CD14-positive monocyte (primary cell): ENCODE results near the gene FMNL3. TPM values are rescaled to one million over a fixed set of nuclear protein-coding genes. Genes with fewer than 3 reads are reported as not detected.
"Not testable (repeated sequence)": the region's sequence is repeated elsewhere in the genome, so short reads cannot be mapped to it uniquely, and the experiment has no call there.

Experiments
- DNase-seq, 3 donors: peaks; one replicate each; pipeline ENCODE4 v3.0.0-alpha.2; 2011 to 2022
- H2AFZ ChIP-seq: 2 replicates; pipeline ENCODE4 v1.6.0; 2012; ENCODE audit warnings: mild to moderate bottlenecking, low read depth, low read length, inconsistent platforms; ENCODE audit not compliant: insufficient read depth, poor library complexity, severe bottlenecking
- H3K27ac ChIP-seq, 2 donors: 1 replicate in 1 of 2; 2 replicates in 1 of 2; pipeline ENCODE4 v1.5.1; 2012 to 2013; ENCODE audit warnings: low read length in 2 of 2, control low read depth in 1 of 2, inconsistent platforms in 1 of 2, low read depth in 1 of 2, mild to moderate bottlenecking in 1 of 2
- H3K27me3 ChIP-seq, 2 donors: one replicate each; pipeline versions ENCODE4 v1.6.0 to v1.6.1; 2011 to 2013; ENCODE audit warnings: low read length in 2 of 2; ENCODE audit not compliant: control insufficient read depth in 2 of 2, insufficient read depth in 2 of 2
- H3K36me3 ChIP-seq, 2 donors: replicated peaks in 1 of 2; 1 replicate in 1 of 2; 2 replicates in 1 of 2; pipeline versions ENCODE4 v1.5.1 to v1.6.1; 2012 to 2013; ENCODE audit warnings: low read length in 2 of 2, control low read depth in 1 of 2, inconsistent platforms in 1 of 2, mild to moderate bottlenecking in 1 of 2; ENCODE audit not compliant: insufficient read depth in 2 of 2, control insufficient read depth in 1 of 2
- H3K4me1 ChIP-seq, 2 donors: 1 replicate in 1 of 2; 2 replicates in 1 of 2; pipeline versions ENCODE4 v1.5.1 to v1.6.1; 2012 to 2013; ENCODE audit warnings: low read length in 2 of 2, control low read depth in 1 of 2, inconsistent platforms in 1 of 2, mild to moderate bottlenecking in 1 of 2, moderate library complexity in 1 of 2; ENCODE audit not compliant: insufficient read depth in 2 of 2, control insufficient read depth in 1 of 2
- H3K4me2 ChIP-seq: replicated peaks from 2 replicates; pipeline ENCODE3; 2012; ENCODE audit warnings: low read length, moderate library complexity, mild to moderate bottlenecking; ENCODE audit not compliant: poor library complexity, severe bottlenecking; ENCODE audit errors: extremely low read depth
- H3K4me3 ChIP-seq, 3 experiments: fragments of 200-600 bp in 1 of 3; sonication (generic) in 1 of 3; replicated peaks in 1 of 3; 1 replicate in 2 of 3; 2 replicates in 1 of 3; pipeline ENCODE4 v1.5.1; 2011 to 2013; ENCODE audit warnings: low read length in 3 of 3, mild to moderate bottlenecking in 3 of 3, control low read depth in 2 of 3, low read depth in 2 of 3, inconsistent platforms in 1 of 3, moderate library complexity in 1 of 3
- H3K79me2 ChIP-seq: 2 replicates; pipeline ENCODE4 v1.6.0; 2012; ENCODE audit warnings: mild to moderate bottlenecking, control low read depth, inconsistent platforms, low read length, moderate library complexity; ENCODE audit not compliant: insufficient read depth
- H3K9ac ChIP-seq: 2 replicates; pipeline ENCODE4 v1.6.0; 2017; ENCODE audit warnings: low read length, mild to moderate bottlenecking; ENCODE audit not compliant: insufficient read depth, poor library complexity, severe bottlenecking
- H3K9me3 ChIP-seq, 2 donors: replicated peaks in 1 of 2; 1 replicate in 1 of 2; 2 replicates in 1 of 2; pipeline versions ENCODE4 v1.5.1 to v1.6.1; 2012 to 2013; ENCODE audit warnings: low read length in 2 of 2, control low read depth in 1 of 2; ENCODE audit not compliant: control insufficient read depth in 1 of 2, insufficient read depth in 1 of 2
- H4K20me1 ChIP-seq: 2 replicates; pipeline ENCODE4 v1.6.0; 2012; ENCODE audit warnings: mild to moderate bottlenecking, low read length, control low read depth, moderate library complexity; ENCODE audit not compliant: insufficient read depth
- H3K27ac Mint-ChIP-seq, 7 donors: one replicate each; pipeline ENCODE4 v1.8.0; 2020; ENCODE audit warnings: mild to moderate bottlenecking in 7 of 7, mixed read lengths in 7 of 7, moderate library complexity in 6 of 7, inconsistent platforms in 2 of 7
- H3K27me3 Mint-ChIP-seq, 3 donors: one replicate each; pipeline ENCODE4 v1.8.0; 2021 to 2022; ENCODE audit warnings: low read depth in 3 of 3, mild to moderate bottlenecking in 3 of 3, mixed read lengths in 3 of 3, moderate library complexity in 3 of 3, inconsistent platforms in 1 of 3
- H3K36me3 Mint-ChIP-seq, 2 donors: one replicate each; pipeline ENCODE4 v1.8.0; 2020; ENCODE audit warnings: mixed read lengths in 2 of 2, inconsistent platforms in 1 of 2, mild to moderate bottlenecking in 1 of 2
- H3K4me1 Mint-ChIP-seq: one replicate; pipeline ENCODE4 v1.8.0; 2020; ENCODE audit warnings: mild to moderate bottlenecking, mixed read lengths
- H3K4me3 Mint-ChIP-seq, 2 donors: one replicate each; pipeline ENCODE4 v1.8.0; 2020; ENCODE audit warnings: mild to moderate bottlenecking in 2 of 2, mixed read lengths in 2 of 2, moderate library complexity in 1 of 2
- H3K9me3 Mint-ChIP-seq, 7 donors: one replicate each; pipeline ENCODE4 v1.8.0; 2020 to 2022; ENCODE audit warnings: mixed read lengths in 7 of 7, mild to moderate bottlenecking in 6 of 7, moderate library complexity in 6 of 7, inconsistent platforms in 2 of 7
- CTCF ChIP-seq: fragments of 200-600 bp; IDR thresholded peaks from one replicate; pipeline ENCODE4 v1.8.0; 2022; ENCODE audit warnings: antibody characterized with exemption, mild to moderate bottlenecking
- WGBS: methylation state at CpG from one replicate; pipeline ENCODE4 v1.1.5; 2013; ENCODE audit warnings: missing lambda C conversion rate; ENCODE audit not compliant: insufficient coverage; 5-methylcytosine and 5-hydroxymethylcytosine counted together
- intact Hi-C, 2 donors: fragments of 100-400 bp; cut with micrococcal nuclease; formaldehyde crosslinking; loops; one replicate each; pipeline versions ENCODE4 v1.15.0 to v1.15.1; 2023
- polyA plus RNA-seq, 3 donors: library from polyadenylated mRNA; depleted of rRNA in 1 of 3; unstranded in 2 of 3; stranded (reverse) in 1 of 3; fragments of 300-500 nt in 2 of 3; fragments of >200 nt in 1 of 3; fragmentation: Illumina TruSeq in 2 of 3; gene quantifications; 1 replicate in 2 of 3; 2 replicates in 1 of 3; pipeline ENCODE4 v1.2.3, GENCODE V29; 2012 to 2021

FMNL3 gene
- polyA plus RNA-seq, 3 donors = 1.5 to 5.4 (median 1.7) TPM

DNA sequence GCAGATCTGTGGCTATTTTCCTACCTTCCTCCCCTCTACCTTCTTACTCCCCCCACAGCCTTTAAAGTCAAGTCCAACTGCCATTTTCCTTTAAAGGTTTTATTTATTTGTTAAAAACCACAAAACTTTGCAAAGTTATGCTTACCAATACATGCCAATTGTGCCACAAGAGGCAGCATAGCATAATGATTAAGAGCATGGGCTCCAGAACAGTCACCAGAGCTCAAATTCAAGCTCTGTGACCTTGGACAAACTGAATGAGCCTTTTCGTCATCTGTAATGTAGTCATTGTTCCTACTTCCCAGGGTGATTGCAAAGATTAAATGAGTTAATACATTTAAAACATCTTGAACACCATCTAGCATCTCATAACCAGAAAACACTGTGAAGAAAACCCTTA, 13.0 kb upstream of the FMNL3 start:
- H2AFZ ChIP-seq = no peak overlapping the region
- H3K36me3 ChIP-seq = no peaks in the 10 kb centered on the region
- TF ChIP-seq CTCF = no peak
- H3K4me3 Mint-ChIP-seq = peak overlapping the region in 1 of 2 donors; percentile 39
- H3K4me1 ChIP-seq = no peaks in the 10 kb centered on the region
- no peak overlapping the region for H3K4me2 ChIP-seq
- no peak for DNase-seq
- no peaks in the 10 kb centered on the region for H3K4me1 Mint-ChIP-seq
- intact Hi-C loops = no loop called here
- H3K27ac Mint-ChIP-seq = no peak overlapping the region
- no peak overlapping the region for H3K4me3 ChIP-seq
- H4K20me1 ChIP-seq = no peaks in the 10 kb centered on the region
- H3K27ac ChIP-seq = no peak overlapping the region
- H3K36me3 Mint-ChIP-seq = no peaks in the 10 kb centered on the region
- no CpG with 5 or more reads among the region's 1 CpG for WGBS
- no peak overlapping the region for H3K9ac ChIP-seq
- H3K27me3 ChIP-seq = no peaks in the 10 kb centered on the region
- peaks cover 0 to 3% (median 0%) of the 10 kb centered on the region in 7 donors for H3K9me3 Mint-ChIP-seq
- no peaks in the 10 kb centered on the region for H3K79me2 ChIP-seq
- no peaks in the 10 kb centered on the region for H3K9me3 ChIP-seq
- peaks cover 11 to 16% (median 11%) of the 10 kb centered on the region in 3 donors for H3K27me3 Mint-ChIP-seq

- H3K4me2 ChIP-seq, H3K9me3 ChIP-seq, H3K27ac Mint-ChIP-seq, H4K20me1 ChIP-seq, H3K4me3 ChIP-seq, H3K9me3 Mint-ChIP-seq, H3K27me3 ChIP-seq, intact Hi-C loops, H3K4me1 ChIP-seq, H3K27ac ChIP-seq, H3K4me1 Mint-ChIP-seq, H3K4me3 Mint-ChIP-seq, H3K9ac ChIP-seq, H3K36me3 ChIP-seq, H3K36me3 Mint-ChIP-seq, H3K79me2 ChIP-seq, DNase-seq, H2AFZ ChIP-seq: not testable (repeated sequence)
- WGBS = no CpG with 5 or more reads among the region's 3 CpGs
- H3K27me3 Mint-ChIP-seq = peaks cover 13 to 18% (median 13%) of the 10 kb centered on the region in 3 donors
These were observed 10.6 kb upstream of the FMNL3 start for GRCh38 chr12:49717800-49718199.
